Fibroblast of the conjunctiva (primary cell): ENCODE data around the gene CNTN4.
A peak's percentile ranks its signal among the peaks of the same experiment; 100 is the strongest.

ENCODE experiments used
- DNase-seq: peaks from one replicate; pipeline ENCODE4 v3.0.0-alpha.2; 2010; ENCODE audit warnings: low read depth

The CNTN4 gene

GRCh38 chr3:2268779-2269178 is 170.1 kb downstream of the CNTN4 start:
- no peak for DNase-seq

- DNase-seq: no peak
These were observed 175.9 kb downstream of the CNTN4 start for GRCh38 chr3:2274526-2274925.

- no peak for DNase-seq
These were observed 185.2 kb downstream of the CNTN4 start for GRCh38 chr3:2283818-2284217.

- no peak for DNase-seq
These were observed 202.3 kb downstream of the CNTN4 start for GRCh38 chr3:2300938-2301337.

- no peak for DNase-seq
These were observed 202.7 kb downstream of the CNTN4 start for GRCh38 chr3:2301361-2301760.

GRCh38 chr3:2303566-2303965 is 204.9 kb downstream of the CNTN4 start:
- no peak for DNase-seq

- no peak for DNase-seq
These were observed 212.4 kb downstream of the CNTN4 start for GRCh38 chr3:2311022-2311421.

- DNase-seq: no peak
These were observed 218.9 kb downstream of the CNTN4 start for GRCh38 chr3:2317521-2317920.

- DNase-seq: no peak
These were observed 236.3 kb downstream of the CNTN4 start for GRCh38 chr3:2334921-2335320.

GRCh38 chr3:2343031-2343682 is 244.5 kb downstream of the CNTN4 start:
- no peak for DNase-seq

GRCh38 chr3:2352134-2352762 is 253.6 kb downstream of the CNTN4 start:
- DNase-seq: no peak

- peak; percentile 36 for DNase-seq
These were observed 256.0 kb downstream of the CNTN4 start for GRCh38 chr3:2354702-2355101.

- no peak for DNase-seq
These were observed 257.8 kb downstream of the CNTN4 start for GRCh38 chr3:2356298-2356950.

GRCh38 chr3:2360815-2361214 is 262.1 kb downstream of the CNTN4 start:
- no peak for DNase-seq

GRCh38 chr3:2362122-2362521 is 263.5 kb downstream of the CNTN4 start:
- DNase-seq: no peak

GRCh38 chr3:2363854-2364253 is 265.2 kb downstream of the CNTN4 start:
- no peak for DNase-seq

GRCh38 chr3:2370317-2370716 is 271.7 kb downstream of the CNTN4 start:
- DNase-seq: no peak

- no peak for DNase-seq
These were observed 273.6 kb downstream of the CNTN4 start for GRCh38 chr3:2372306-2372705.

GRCh38 chr3:2375376-2375775 is 276.7 kb downstream of the CNTN4 start:
- DNase-seq: no peak

GRCh38 chr3:2377281-2377680 is 278.6 kb downstream of the CNTN4 start:
- DNase-seq: no peak

- no peak for DNase-seq
These were observed 292.4 kb downstream of the CNTN4 start for GRCh38 chr3:2390926-2391532.

GRCh38 chr3:2391896-2392295 is 293.2 kb downstream of the CNTN4 start:
- no peak for DNase-seq

- no peak for DNase-seq
These were observed 294.3 kb downstream of the CNTN4 start for GRCh38 chr3:2392981-2393380.
